ENCODE data around the gene EPHA1. TPM values are rescaled to one million over a fixed set of nuclear protein-coding genes. Genes with fewer than 3 reads are reported as not detected.

Gene EPHA1
- total and polyA plus RNA-seq, 2 experiments from 2014 or later: 60.7 to 154 TPM

GRCh38 chr7:143399642-143400041 is 9.0 kb downstream of the EPHA1 start:
- H3K36me3 Mint-ChIP-seq (ENCODE audit: low read depth): peaks cover 91% of the 10 kb centered on the region

More at GRCh38 chr7:143399642-143400041, 9.0 kb downstream of the EPHA1 start:
- Mint-ChIP-seq H3K9me3 (no peaks in the 10 kb centered on the region), H3K27me3 (ENCODE audit: insufficient read depth, low read depth, poor library complexity) (peaks cover 1% of the 10 kb centered on the region), H3K4me1 (peaks cover 10% of the 10 kb centered on the region), H3K4me3 (no peak overlapping the region), H3K27ac (no peak overlapping the region)
- no peak for TF ChIP-seq CTCF (conservative IDR thresholded peaks at IDR 0.05; ENCODE audit: low read depth in 2 of 2)
- no peak for TF ChIP-seq ZNF114 (CRISPR knock-in tag; IDR thresholded peaks at IDR 0.05)
- TF ChIP-seq CREB1 (CRISPR knock-in tag; IDR thresholded peaks at IDR 0.05; ENCODE audit: low read depth): no peak
- TF ChIP-seq ZNF462 (CRISPR knock-in tag; IDR thresholded peaks at IDR 0.05): no peak
- no peak for TF ChIP-seq ZNF331 (CRISPR knock-in tag; IDR thresholded peaks at IDR 0.05; ENCODE audit: low read depth)
- TF ChIP-seq NANOG (IDR thresholded peaks at IDR 0.05; ENCODE audit: borderline replicate concordance): no peak
- TF ChIP-seq EZH2 (IDR thresholded peaks at IDR 0.05; ENCODE audit: low read depth, unreplicated experiment): no peak
- no peak for TF ChIP-seq ETS1 (IDR thresholded peaks at IDR 0.05)
- no peak for TF ChIP-seq EZH2phosphoT487 (IDR thresholded peaks at IDR 0.05; ENCODE audit: unreplicated experiment)
- TF ChIP-seq STAT1 (IDR thresholded peaks at IDR 0.05; ENCODE audit: unreplicated experiment): no peak
- TF ChIP-seq REST (IDR thresholded peaks at IDR 0.05; ENCODE audit: unreplicated experiment): no peak
- no peak for TF ChIP-seq JUNB (IDR thresholded peaks at IDR 0.05; ENCODE audit: unreplicated experiment)
- no peak for TF ChIP-seq POLR2AphosphoS5 (IDR thresholded peaks at IDR 0.05; ENCODE audit: low read depth)
- H3K4me2 ChIP-seq: no peak overlapping the region
- H3K27ac ChIP-seq (ENCODE audit: low read depth): no peak overlapping the region
- peaks cover 5% of the 10 kb centered on the region for H4K20me1 ChIP-seq (replicated peaks; ENCODE audit: insufficient read depth)
- H3K79me2 ChIP-seq (replicated peaks; ENCODE audit: insufficient read depth): peaks cover 32% of the 10 kb centered on the region
- no peak for DNase-seq (ENCODE audit: low spot score)
- H3K36me3 ChIP-seq (ENCODE audit: insufficient read depth): peaks cover 37% of the 10 kb centered on the region
- H3K9me2 ChIP-seq (ENCODE audit: insufficient read depth): no peaks in the 10 kb centered on the region
- H3F3A ChIP-seq (replicated peaks; ENCODE audit: low read depth): 0 out of 2 replicates have a peak, but pooled peaks cover 5% of the 10 kb centered on the region
- H2AFZ ChIP-seq: no peak overlapping the region
- no peak overlapping the region for H3K4me3 ChIP-seq
- no peak for ATAC-seq
- H3K4me1 ChIP-seq (ENCODE audit: insufficient read depth): peaks cover 14% of the 10 kb centered on the region
- H3K27me3 ChIP-seq (ENCODE audit: insufficient read depth): no peaks in the 10 kb centered on the region

Measured in GM23338 (cell line).